Measurements from ENCODE around the gene KIRREL1. TPM values are rescaled to one million over a fixed set of nuclear protein-coding genes. Genes with fewer than 3 reads are reported as not detected.
A peak's percentile ranks its signal among the peaks of the same experiment; 100 is the strongest.

KIRREL1 gene
- total RNA-seq, 1 donor from 2014 or later = 34.9 TPM

- Histone ChIP-seq H3K27me3 (no peaks in the 10 kb centered on the region), H3K4me1 (no peaks in the 10 kb centered on the region), H3K36me3 (no peaks in the 10 kb centered on the region), H3K9me3 (no peaks in the 10 kb centered on the region), H3K4me3 (no peak overlapping the region), H3K27ac (no peak overlapping the region)
- TF ChIP-seq CTCF (IDR thresholded peaks at IDR 0.05) (no peak), POLR2AphosphoS5 (IDR thresholded peaks at IDR 0.05; ENCODE audit: insufficient read depth in 1 of 2, low read depth in 1 of 2) (no peak), POLR2A (IDR thresholded peaks at IDR 0.05) (no peak)
- DNase-seq (ENCODE audit: extremely low spot score in 2 of 2) = peak in 1 of 2 donors; percentile 40
- intact Hi-C loops (cut with DNase I) = no loop called here
Measured at GRCh38 chr1:157951230-157951629, 42.2 kb upstream of the KIRREL1 start.

- Histone ChIP-seq H3K4me1 (no peaks in the 10 kb centered on the region), H3K9me3 (no peaks in the 10 kb centered on the region), H3K36me3 (no peaks in the 10 kb centered on the region), H3K4me3 (no peak overlapping the region), H3K27ac (no peak overlapping the region), H3K27me3 (no peaks in the 10 kb centered on the region)
- intact Hi-C loops (cut with DNase I) = no loop called here
- TF ChIP-seq CTCF (IDR thresholded peaks at IDR 0.05) = no peak
- TF ChIP-seq POLR2A (IDR thresholded peaks at IDR 0.05) = no peak
- TF ChIP-seq POLR2AphosphoS5 (IDR thresholded peaks at IDR 0.05; ENCODE audit: insufficient read depth in 1 of 2, low read depth in 1 of 2) = no peak
- DNase-seq (ENCODE audit: extremely low spot score in 2 of 2) = no peak
Measured at GRCh38 chr1:157952601-157953000, 40.8 kb upstream of the KIRREL1 start.

- intact Hi-C loops (cut with DNase I) = no loop called here
- TF ChIP-seq POLR2A (IDR thresholded peaks at IDR 0.05) = no peak
- TF ChIP-seq POLR2AphosphoS5 (IDR thresholded peaks at IDR 0.05; ENCODE audit: insufficient read depth in 1 of 2, low read depth in 1 of 2) = no peak
- no peak for TF ChIP-seq CTCF (IDR thresholded peaks at IDR 0.05)
- Histone ChIP-seq H3K36me3 (no peaks in the 10 kb centered on the region), H3K27ac (no peak overlapping the region), H3K4me3 (no peak overlapping the region), H3K9me3 (no peaks in the 10 kb centered on the region), H3K4me1 (no peaks in the 10 kb centered on the region), H3K27me3 (no peaks in the 10 kb centered on the region)
- no peak for DNase-seq (ENCODE audit: extremely low spot score in 2 of 2)
Measured at GRCh38 chr1:157955221-157955620, 38.2 kb upstream of the KIRREL1 start.

GRCh38 chr1:157955857-157956256 is 37.6 kb upstream of the KIRREL1 start:
- H3K9me3 ChIP-seq = no peaks in the 10 kb centered on the region
- H3K27me3 ChIP-seq = no peaks in the 10 kb centered on the region
- intact Hi-C loops (cut with DNase I) = no loop called here
- TF ChIP-seq POLR2AphosphoS5 (IDR thresholded peaks at IDR 0.05; ENCODE audit: insufficient read depth in 1 of 2, low read depth in 1 of 2) (no peak), CTCF (IDR thresholded peaks at IDR 0.05) (no peak), POLR2A (IDR thresholded peaks at IDR 0.05) (no peak)
- H3K4me3 ChIP-seq = no peak overlapping the region
- DNase-seq (ENCODE audit: extremely low spot score in 2 of 2) = no peak
- no peaks in the 10 kb centered on the region for H3K4me1 ChIP-seq
- no peak overlapping the region for H3K27ac ChIP-seq
- H3K36me3 ChIP-seq = no peaks in the 10 kb centered on the region

- no peak overlapping the region for H3K27ac ChIP-seq
- H3K4me3 ChIP-seq = no peak overlapping the region
- H3K36me3 ChIP-seq = no peaks in the 10 kb centered on the region
- no peaks in the 10 kb centered on the region for H3K9me3 ChIP-seq
- DNase-seq (ENCODE audit: extremely low spot score in 2 of 2) = no peak
- intact Hi-C loops (cut with DNase I) = no loop called here
- H3K27me3 ChIP-seq = no peaks in the 10 kb centered on the region
- no peak for TF ChIP-seq CTCF (IDR thresholded peaks at IDR 0.05)
- no peak for TF ChIP-seq POLR2A (IDR thresholded peaks at IDR 0.05)
- no peak for TF ChIP-seq POLR2AphosphoS5 (IDR thresholded peaks at IDR 0.05; ENCODE audit: insufficient read depth in 1 of 2, low read depth in 1 of 2)
- no peaks in the 10 kb centered on the region for H3K4me1 ChIP-seq
Measured at GRCh38 chr1:157956732-157957131, 36.7 kb upstream of the KIRREL1 start.
